Measurements from ENCODE around the gene SAMD8.

GRCh38 chr10:75146780-75147179, 35.3 kb downstream of the SAMD8 start:
- TF ChIP-seq CTCF (conservative IDR thresholded peaks at IDR 0.05 in 1 of 2, IDR thresholded peaks at IDR 0.05 in 1 of 2; ENCODE audit: extremely low read depth in 1 of 2, insufficient read depth in 1 of 2, low read depth in 1 of 2, low read length in 2 of 2): no peak
- no peak for TF ChIP-seq EZH2 (IDR thresholded peaks at IDR 0.05; ENCODE audit: borderline replicate concordance, low read length)

All from mammary epithelial cell (primary cell).